Measurements from ENCODE around the gene CALR.
"Not testable (repeated sequence)": the region's sequence is repeated elsewhere in the genome, so short reads cannot be mapped to it uniquely, and the experiment has no call there.

GRCh38 chr19:12976109-12976508 lies 37.7 kb downstream of the CALR start:
- TF ChIP-seq CBX8 (IDR thresholded peaks at IDR 0.05); CTCF (IDR thresholded peaks at IDR 0.05); POLR2A (IDR thresholded peaks at IDR 0.05; ENCODE audit: low read length); BHLHE40 (IDR thresholded peaks at IDR 0.05; ENCODE audit: low read depth, low read length); HDAC2 (IDR thresholded peaks at IDR 0.05); RAD21 (conservative IDR thresholded peaks at IDR 0.05 in 1 of 2, IDR thresholded peaks at IDR 0.05 in 1 of 2); RNF2 (IDR thresholded peaks at IDR 0.05; ENCODE audit: borderline replicate concordance, low read depth); MYC (IDR thresholded peaks at IDR 0.05; ENCODE audit: borderline replicate concordance, low read length); ESRRA (IDR thresholded peaks at IDR 0.05; ENCODE audit: borderline replicate concordance, low read length); CEBPB (IDR thresholded peaks at IDR 0.05); REST (IDR thresholded peaks at IDR 0.05); NR3C1 (IDR thresholded peaks at IDR 0.05); PBX3 (IDR thresholded peaks at IDR 0.05): not testable (repeated sequence)
